GM20000 (cell line): ENCODE results near the gene ERG.

ENCODE experiments used
- DNase-seq: peaks from one replicate; pipeline ENCODE4 v3.0.0; 2012; ENCODE audit warnings: low spot score
- TF ChIP-seq, protein P1 (sequence below): IDR thresholded peaks from 2 replicates; pipeline ENCODE4 v1.5.1; 2012; ENCODE audit warnings: mild to moderate bottlenecking, control low read depth; ENCODE audit errors: extremely low read depth, missing control alignments

Gene ERG

DNA sequence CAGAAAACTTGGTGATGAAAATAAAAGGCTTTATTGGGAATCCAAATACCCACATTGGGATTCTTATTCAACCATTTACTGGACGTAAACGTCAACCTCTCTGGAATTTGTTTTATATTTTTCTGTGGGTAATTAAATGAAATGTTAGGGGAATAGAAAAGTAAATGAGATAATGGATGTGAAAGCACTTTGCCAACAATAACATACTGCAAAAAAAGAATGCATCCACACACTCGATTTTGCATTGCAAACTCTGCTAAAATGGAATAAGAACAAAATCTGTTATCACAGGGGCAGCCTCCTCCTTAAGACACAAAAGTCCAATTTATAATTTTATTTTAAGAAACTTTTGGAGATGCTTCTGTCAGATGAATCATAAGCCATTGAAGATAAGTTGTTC, 88.4 kb downstream of the ERG start:
- DNase-seq: no peak
- TF ChIP-seq, protein P1, sequence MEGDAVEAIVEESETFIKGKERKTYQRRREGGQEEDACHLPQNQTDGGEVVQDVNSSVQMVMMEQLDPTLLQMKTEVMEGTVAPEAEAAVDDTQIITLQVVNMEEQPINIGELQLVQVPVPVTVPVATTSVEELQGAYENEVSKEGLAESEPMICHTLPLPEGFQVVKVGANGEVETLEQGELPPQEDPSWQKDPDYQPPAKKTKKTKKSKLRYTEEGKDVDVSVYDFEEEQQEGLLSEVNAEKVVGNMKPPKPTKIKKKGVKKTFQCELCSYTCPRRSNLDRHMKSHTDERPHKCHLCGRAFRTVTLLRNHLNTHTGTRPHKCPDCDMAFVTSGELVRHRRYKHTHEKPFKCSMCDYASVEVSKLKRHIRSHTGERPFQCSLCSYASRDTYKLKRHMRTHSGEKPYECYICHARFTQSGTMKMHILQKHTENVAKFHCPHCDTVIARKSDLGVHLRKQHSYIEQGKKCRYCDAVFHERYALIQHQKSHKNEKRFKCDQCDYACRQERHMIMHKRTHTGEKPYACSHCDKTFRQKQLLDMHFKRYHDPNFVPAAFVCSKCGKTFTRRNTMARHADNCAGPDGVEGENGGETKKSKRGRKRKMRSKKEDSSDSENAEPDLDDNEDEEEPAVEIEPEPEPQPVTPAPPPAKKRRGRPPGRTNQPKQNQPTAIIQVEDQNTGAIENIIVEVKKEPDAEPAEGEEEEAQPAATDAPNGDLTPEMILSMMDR: no peak

DNA sequence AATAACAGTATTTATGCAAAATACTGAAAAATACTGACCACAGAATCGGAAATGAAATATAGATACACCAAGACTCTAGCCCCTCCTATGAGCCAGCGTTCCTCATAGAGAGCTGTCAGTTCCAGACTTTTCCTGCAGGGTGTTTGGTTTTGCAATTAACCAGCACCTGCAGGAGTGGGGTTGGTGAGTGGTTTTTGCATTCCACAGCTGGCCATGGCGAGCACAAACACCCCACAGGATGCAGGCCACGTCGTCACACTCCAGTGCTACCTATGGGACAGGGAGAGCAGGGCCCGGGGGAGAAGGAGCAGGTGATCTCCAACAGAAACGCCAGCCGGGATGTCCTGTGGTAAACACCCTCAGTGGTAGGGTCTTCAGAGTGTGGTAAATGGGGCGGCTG, 94.1 kb downstream of the ERG start:
- TF ChIP-seq, protein P1: no peak

DNA sequence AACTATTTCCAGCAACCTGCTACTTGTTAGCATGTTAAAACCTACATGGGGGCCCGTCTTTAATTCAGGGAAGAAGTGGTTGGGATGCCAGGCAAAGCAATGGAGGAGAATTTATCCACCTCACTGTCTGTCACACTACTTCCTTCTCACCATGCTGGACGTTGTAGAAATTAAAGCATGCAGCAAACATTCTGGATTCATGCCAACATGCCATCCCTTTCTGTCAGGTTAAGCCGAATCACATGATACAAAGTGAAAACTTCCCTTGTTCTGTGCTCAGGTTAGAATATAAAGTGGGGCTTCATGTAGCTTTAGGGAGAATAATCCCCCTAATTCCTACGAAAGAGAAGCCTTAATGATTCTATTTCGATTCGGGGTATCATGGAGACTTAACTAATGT, 95.5 kb downstream of the ERG start:
- DNase-seq: no peak
- TF ChIP-seq, protein P1: no peak

More for the DNA sequence above, 94.1 kb downstream of the ERG start:
- DNase-seq: no peak

DNA sequence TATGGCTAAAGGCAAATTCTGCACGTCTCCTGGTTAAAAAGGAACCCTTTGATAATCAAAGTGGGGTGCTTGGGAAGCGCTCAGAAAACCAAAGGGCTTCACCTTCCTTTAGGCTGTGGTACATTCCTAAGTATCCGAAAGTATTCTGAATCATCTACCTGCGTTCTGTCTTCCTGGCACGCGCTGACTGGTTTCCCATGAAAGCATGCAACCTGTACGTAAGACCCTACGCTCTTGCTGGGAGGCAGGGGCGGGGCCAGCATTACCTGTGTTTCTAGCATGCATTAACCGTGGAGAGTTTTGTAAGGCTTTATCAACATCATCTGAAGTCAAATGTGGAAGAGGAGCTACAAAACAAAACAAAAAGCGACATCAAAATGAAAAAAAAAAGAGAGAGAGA, 96.0 kb downstream of the ERG start:
- TF ChIP-seq, protein P1: no peak

DNA sequence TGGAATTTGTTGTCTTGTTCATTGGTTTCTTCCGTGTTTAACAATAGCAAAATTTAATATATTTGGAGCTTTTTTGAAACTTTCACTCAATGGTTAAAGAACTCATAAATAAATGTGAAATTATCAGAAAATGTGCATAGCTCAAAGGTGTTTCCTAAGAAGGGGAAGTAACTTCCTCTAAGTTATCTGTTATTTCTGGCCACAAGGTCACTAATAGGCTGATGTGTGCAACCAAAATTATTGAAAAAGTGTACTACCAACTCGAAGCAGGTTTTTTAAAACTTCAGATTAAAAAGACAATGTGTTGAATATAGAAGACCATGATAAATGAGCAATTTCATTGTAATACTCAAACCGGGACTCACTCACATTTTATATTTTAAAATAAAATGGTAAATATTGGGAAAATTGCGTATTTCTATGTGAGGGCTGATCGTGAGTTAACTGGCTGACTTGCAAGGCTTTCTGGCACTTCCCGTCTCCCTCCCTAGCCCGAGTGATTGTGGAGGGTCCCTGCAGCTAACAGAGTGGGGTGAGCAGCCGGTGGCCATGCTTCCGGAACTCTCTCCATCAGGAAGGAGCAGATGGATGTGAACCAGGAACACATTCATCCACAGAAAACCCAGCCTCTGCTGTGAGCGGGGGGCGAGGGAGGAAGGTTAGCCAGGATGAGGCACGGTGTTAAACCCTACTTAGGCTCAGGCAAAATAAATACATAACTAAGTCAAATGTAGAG, 96.9 kb downstream of the ERG start:
- TF ChIP-seq, protein P1: no peak
- DNase-seq: no peak

More for the DNA sequence above, 96.0 kb downstream of the ERG start:
- DNase-seq: no peak

DNA sequence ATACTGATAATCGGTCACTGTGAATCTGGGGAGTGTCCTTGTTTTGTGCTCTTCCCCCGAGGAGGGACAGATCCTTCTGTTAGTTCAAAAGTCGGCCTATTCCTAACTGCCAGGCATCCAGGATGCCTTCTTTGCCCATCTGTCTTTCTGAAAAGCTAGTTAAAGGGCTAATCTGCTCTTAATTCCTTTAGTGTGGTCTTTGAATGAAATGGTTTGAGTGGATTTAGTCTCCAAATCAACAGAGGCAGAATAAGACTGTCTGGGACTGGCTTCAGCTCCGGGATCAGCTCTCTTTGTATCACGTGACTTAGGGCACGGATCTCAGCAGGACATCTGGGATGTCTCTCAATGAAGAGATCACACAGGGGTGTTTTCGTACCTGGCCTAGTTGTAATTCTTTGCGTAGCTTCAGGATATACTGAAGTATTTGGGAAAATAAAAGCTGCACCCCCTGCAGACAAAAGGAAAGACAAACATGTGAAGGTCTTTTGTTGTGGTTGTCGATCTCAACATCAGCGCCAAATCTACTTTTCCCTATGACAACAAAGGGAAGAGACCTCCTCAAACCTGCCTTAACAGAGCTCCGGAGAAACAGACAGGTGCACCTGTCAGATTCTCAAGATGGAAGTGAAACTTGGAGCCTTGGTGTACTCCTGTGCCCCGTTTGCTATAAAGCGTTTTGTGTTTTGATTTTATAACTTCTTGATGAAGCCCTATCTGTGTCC, 97.9 kb downstream of the ERG start:
- no peak for DNase-seq
- TF ChIP-seq, protein P1: no peak

DNA sequence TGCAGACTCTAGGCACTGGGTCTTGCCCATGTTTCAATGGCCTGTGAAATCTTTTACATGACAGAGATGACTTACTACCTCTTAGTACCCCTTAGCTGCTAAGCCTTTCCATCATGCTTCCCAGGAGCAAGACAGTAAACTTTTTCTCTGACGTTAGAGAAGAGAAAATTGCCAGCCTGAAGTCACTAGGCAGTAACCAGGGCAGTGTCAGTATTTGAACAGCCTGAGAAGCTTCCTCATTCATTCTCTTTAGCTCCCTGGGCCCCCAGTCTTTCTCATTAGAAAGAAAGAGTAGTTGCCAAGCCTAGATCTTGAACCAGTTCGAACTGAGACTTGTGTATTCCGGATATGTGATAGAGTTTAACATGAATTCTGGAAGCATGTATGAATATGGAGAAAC, 99.2 kb downstream of the ERG start:
- TF ChIP-seq, protein P1: no peak
- DNase-seq: no peak
